LNCAP (cell line): ENCODE data around the gene TMEM131.

Source experiments
- TF ChIP-seq, protein P1 (sequence below): fragments of 450-650 bp; IDR thresholded peaks from 2 replicates; pipeline ENCODE4 v1.5.1; 2017; ENCODE audit warnings: mild to moderate bottlenecking

The TMEM131 gene

DNA sequence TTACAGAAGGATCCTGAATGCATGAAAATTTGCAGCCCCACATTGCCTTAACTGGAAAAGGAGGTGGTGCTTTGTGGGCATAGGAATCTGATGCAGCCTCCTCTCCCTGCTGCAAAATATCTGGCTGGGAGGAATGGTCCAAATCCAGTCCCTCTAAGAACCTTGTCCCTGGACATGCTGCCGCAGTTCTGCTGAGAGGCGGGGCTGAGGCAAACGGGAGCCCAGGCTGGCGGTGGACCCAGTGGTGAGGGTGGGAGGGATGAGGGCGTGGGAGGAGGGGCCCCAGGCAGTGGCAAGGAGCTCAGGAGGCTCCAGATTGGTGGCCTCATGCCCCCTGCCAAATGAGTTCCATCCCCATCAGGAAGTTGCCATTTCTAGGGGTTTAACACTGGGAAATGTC is 246.2 kb downstream of the TMEM131 start:
- TF ChIP-seq, protein P1, sequence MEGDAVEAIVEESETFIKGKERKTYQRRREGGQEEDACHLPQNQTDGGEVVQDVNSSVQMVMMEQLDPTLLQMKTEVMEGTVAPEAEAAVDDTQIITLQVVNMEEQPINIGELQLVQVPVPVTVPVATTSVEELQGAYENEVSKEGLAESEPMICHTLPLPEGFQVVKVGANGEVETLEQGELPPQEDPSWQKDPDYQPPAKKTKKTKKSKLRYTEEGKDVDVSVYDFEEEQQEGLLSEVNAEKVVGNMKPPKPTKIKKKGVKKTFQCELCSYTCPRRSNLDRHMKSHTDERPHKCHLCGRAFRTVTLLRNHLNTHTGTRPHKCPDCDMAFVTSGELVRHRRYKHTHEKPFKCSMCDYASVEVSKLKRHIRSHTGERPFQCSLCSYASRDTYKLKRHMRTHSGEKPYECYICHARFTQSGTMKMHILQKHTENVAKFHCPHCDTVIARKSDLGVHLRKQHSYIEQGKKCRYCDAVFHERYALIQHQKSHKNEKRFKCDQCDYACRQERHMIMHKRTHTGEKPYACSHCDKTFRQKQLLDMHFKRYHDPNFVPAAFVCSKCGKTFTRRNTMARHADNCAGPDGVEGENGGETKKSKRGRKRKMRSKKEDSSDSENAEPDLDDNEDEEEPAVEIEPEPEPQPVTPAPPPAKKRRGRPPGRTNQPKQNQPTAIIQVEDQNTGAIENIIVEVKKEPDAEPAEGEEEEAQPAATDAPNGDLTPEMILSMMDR: no peak

DNA sequence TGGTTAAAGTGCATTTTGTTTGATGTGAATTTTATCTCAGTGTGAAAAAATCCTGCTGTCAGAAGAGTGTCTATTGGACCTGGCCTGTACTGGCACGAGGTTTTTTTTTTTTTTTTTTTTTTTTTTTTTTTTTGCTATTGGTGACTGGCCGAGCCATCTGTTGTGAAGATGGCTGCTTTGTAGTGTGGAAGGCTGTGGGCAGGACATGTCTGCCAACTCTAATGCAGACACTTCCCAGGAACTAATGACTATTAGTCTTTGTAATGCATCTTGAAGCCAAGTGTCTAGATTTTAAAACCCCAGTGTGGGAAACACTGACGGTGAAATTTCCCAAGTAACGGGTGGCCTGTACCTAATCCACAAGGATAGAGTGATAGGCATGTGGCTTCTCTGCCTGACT is 248.0 kb downstream of the TMEM131 start:
- TF ChIP-seq, protein P1: no peak

DNA sequence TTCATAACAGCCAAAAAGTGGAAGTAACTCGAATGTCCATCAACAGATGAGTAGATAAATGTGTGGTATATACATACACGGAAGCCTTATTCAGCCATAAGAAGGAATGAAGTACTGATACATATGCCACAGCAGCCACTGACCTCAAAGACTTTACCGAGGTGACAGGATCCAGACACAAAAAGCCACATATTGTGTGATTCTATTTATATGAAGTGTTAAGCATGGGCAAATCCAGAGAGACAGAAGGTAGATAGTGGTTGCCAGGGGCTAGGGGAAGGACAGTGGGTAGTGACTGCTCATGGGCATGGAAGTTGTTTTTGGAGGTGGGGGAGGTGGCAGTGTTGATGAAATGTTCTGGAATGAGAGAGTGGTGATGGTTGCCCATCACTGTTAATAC is 248.5 kb downstream of the TMEM131 start:
- TF ChIP-seq, protein P1: no peak

DNA sequence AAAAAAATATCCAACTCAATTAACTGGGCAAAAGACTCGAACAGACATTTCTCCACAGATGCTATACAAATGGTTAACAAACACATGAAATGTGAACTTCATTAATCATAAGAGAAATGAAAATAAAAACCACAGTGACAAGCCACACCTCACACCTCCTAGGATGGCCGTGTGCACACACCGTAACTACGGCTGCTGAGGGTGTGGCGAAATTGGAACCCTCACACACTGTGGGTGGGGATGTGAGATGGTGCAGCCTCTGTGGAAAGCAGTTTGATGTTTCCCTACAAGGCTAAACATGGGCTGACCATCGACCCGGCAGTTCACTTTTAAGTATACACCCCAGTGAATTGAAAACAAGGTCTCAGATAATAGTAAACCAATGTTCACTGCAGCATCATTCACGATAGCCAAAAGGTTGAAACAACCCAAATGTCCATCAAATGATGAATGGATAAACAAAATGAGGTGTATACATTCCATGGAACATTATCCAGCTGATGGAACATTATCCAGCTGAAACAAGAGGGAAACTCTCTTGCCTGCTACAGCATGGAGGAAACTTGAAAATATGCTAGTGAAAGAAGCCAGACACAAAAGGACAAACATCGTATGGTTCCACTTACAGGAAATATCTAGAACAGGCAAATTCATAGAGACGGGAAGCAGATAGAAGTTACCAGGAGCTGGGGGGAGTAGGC is 250.1 kb downstream of the TMEM131 start:
- TF ChIP-seq, protein P1: no peak

DNA sequence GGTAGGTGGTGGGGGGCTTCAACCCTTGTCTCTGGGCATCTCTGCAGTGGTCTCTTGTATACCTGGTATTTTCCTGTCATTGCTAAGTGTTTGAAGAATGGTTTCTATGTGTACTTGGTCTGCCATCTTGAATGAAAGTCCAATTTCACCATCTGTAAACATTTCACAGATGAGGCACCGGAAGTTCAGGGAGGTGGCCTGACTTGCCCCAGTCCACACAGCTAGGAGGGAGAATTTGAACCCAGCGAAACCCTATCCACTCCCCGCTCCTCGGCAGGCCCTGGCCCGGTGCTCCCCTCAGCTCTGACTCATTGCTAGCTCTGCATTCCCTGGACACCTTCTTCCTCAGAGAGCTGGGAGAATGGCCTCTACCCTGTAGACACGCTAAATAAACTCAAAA is 251.8 kb downstream of the TMEM131 start:
- TF ChIP-seq, protein P1: no peak

DNA sequence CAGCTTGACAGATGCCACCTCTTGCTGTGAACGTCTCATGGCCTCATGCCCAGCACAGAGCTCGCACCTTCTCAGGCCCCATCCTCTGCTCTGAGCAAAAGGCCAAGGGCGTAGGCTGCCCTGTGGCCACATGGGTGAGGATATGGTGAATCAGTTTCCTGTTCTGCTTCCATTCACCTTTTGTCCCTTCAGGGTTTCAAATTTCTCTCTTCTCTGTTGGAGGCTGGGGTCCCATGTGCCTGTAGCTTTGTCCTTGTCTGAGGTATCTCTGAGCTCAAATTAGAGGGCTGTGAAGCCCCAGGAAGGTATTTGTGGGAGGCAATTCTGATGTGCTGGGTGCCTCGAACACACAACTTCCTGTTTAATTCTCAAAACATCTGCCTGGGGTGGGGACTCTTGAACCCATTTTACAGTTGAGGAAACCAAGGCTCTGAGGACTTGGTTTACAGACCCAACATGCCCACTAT is 253.3 kb downstream of the TMEM131 start:
- TF ChIP-seq, protein P1: no peak

DNA sequence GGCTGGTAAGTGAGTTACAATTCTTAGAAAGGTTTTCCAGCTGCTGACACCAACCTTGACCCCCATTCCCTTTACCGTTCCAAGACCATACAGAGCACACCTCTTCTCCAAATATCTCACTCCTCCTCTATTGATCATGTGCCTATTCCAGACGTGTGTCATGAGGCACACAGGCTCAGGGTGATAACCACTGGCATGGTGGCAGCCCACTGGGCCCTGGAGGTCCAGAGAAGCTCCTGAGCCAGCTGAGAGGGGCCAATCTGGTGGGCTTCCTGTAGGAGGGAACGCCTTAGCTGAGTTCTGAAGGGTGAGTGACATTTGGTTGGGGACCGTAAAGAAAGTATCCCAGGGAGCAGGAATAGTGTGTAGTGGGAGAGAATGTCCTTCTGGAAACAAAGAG is 254.1 kb downstream of the TMEM131 start:
- TF ChIP-seq, protein P1: no peak

DNA sequence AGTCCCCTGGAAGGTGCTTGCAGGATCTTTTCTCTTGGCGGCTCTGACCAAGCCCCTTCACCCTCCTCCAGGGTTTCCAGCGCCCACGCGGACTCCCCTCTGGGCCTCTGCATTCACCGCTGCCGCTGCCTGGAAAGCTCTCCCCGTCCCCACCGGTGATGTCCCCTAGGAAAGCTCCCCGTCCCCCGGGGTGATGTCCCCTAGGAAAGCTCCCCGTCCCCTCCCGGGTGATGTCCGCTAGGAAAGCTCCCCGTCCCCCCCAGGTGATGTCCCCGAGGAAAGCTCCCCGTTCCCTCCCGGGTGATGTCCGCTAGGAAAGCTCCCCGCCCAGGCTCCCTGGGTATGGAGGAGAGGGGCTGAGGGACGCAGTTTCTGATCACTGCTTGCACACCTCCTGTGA is 254.5 kb downstream of the TMEM131 start:
- TF ChIP-seq, protein P1: no peak
